Activated CD4-positive, alpha-beta T cell treated with anti-CD3 and anti-CD28 coated beads for 36 hours (primary cell): Measurements from ENCODE around the gene IP6K1. TPM values are rescaled to one million over a fixed set of nuclear protein-coding genes. Genes with fewer than 3 reads are reported as not detected.
A peak's percentile ranks its signal among the peaks of the same experiment; 100 is the strongest.
"Not testable (repeated sequence)": the region's sequence is repeated elsewhere in the genome, so short reads cannot be mapped to it uniquely, and the experiment has no call there.

Source experiments
- ATAC-seq: fragments of 200-7000 bp; cut with Tn5 transposase; one replicate; pipeline ENCODE4 v1.10.0; 2021; ENCODE audit warnings: mild to moderate bottlenecking, moderate library complexity
- CTCF ChIA-PET: fragments of 350-600 bp; sonication (Branson Sonifier 250); formaldehyde crosslinking; loops from one replicate; lab custom pipeline; 2021; ENCODE audit warnings: antibody characterized with exemption; lab: Charles Lee
- POLR2A ChIA-PET: fragments of 350-600 bp; sonication (Branson Sonifier 250); formaldehyde crosslinking; loops from one replicate; lab custom pipeline; 2021; ENCODE audit warnings: antibody characterized with exemption, inconsistent platforms; lab: Charles Lee
- DNase-seq: peaks from one replicate; pipeline ENCODE4 v3.0.0-alpha.2; 2020
- H3K27ac Mint-ChIP-seq: one replicate; pipeline ENCODE4 v1.8.0; 2021; ENCODE audit warnings: mixed read lengths
- H3K27me3 Mint-ChIP-seq: one replicate; pipeline ENCODE4 v1.8.0; 2021; ENCODE audit warnings: mixed read lengths
- H3K36me3 Mint-ChIP-seq: one replicate; pipeline ENCODE4 v1.8.0; 2021; ENCODE audit warnings: low read depth, mixed read lengths
- H3K4me1 Mint-ChIP-seq: one replicate; pipeline ENCODE4 v1.8.0; 2021; ENCODE audit warnings: mixed read lengths
- H3K4me3 Mint-ChIP-seq: one replicate; pipeline ENCODE4 v1.8.0; 2021; ENCODE audit warnings: mild to moderate bottlenecking, moderate library complexity, mixed read lengths
- H3K9me3 Mint-ChIP-seq: one replicate; pipeline ENCODE4 v1.8.0; 2021; ENCODE audit warnings: low read depth, mixed read lengths
- intact Hi-C, 2 experiments: fragments of 100-400 bp; cut with DNase I in 1 of 2; cut with micrococcal nuclease in 1 of 2; formaldehyde crosslinking; loops; one replicate each; pipeline versions ENCODE4 v1.14.2 to v1.15.1; 2022 to 2024; cut with DNase I, micrococcal nuclease
- total RNA-seq, 2 experiments: library from RNA; stranded (reverse); gene quantifications; one replicate each; pipeline ENCODE4 v1.2.3, GENCODE V29; 2021

The IP6K1 gene
- total RNA-seq: 10 to 100 TPM; 29.1 to 31.0 TPM

DNA sequence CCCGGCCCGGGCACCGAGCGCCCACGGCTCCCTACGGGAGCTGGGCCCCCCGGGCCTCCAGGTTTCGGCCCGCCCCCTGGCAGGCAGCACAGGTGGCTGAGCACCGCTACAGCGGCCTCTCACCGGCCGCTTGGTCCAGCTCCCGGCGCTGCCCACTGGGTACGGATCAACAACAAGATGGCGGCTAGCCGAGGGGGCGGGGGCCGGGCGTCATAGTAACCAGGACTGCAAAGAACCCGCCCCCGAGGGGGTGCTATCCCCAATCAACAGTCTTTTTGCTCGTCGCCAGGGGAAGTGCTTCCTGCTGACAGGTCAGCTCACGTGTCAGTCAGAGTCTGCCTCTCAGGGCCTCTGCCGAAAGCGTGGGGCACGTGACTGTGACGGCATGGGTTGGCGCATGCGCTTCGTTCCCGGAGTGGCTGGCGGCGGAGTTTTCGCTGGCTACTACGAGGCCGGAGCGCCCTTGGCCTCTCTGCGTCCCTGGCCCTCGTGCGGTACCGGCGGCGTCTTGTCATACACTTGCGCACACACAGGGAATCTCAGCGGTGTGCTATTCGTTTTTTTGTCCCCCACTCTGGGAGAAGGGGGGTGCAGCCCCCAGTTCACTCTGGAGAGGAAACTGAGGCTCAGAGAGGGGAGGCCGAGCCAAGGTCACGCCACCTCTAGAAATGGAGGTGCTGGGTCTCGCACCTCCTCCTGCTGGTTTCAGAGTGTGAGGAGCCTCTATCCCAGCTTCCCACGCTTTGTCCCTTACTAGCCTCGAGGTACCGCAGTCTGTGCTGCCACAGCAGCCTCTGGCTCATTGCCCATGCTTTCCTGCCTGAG, at the start of gene IP6K1:
Gene IP6K1, minus strand, starts transcription at position 186 of the 825 bp plus-strand sequence. CDS start 38,502 bp downstream, outside the sequence.
- ChIA-PET CTCF (interaction anchor here (0.5 to 3.2 kb wide), 9 partner anchors 9 to 247 kb away, joined by 3 to 16 read pairs (median 3); partner anchors contain the start of gene INKA1), POLR2A (interaction anchor here (0.8 kb wide), 1 partner anchor 693 kb away, joined by 3 read pairs; the partner anchor contains the start of gene QRICH1)
- Mint-ChIP-seq H3K9me3 (no peaks in the 10 kb centered on the region), H3K4me3 (peak within 1 kb of the TSS; percentile 90), H3K4me1 (peaks cover 36% of the 10 kb centered on the region), H3K27me3 (no peaks in the 10 kb centered on the region), H3K36me3 (peaks cover 13% of the 10 kb centered on the region), H3K27ac (peak within 1 kb of the TSS; percentile 96)
- intact Hi-C loops: loop anchor here (1.0 to 5.0 kb wide), 17 partner anchors 16 to 513 kb away; partner anchors contain the start of genes AMIGO3 (in 2 of the 2), TRAIP (in 2 of the 2), APEH (in 1 of the 2) and DAG1 (in 1 of the 2)
- peak; percentile 100 for ATAC-seq
- DNase-seq: peak; percentile 100

DNA sequence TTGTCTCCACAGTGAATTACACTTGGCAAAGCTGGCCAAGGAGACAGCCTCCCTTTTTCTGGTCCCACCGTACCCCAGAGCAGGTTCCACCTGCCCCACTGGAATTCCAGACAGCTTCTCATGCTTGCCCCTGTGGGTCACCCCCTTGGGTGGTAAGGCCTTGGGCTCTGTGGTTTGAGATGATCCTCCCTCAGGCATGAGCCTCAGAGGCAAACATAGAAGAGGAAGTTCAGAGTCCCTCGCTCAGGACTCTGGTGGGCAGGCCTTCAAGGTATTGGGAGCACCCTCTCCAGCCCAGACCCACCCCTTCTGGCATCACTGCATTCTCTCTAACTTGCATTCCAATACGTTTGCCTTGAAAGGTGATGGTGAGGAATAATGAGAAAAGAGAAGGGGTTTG, 45.0 kb upstream of the IP6K1 start:
- ChIA-PET POLR2A (no interaction called here), CTCF (interaction anchor here (0.7 kb wide), 1 partner anchor 10 kb away, joined by 3 read pairs; no protein-coding TSS in a partner anchor)
- Mint-ChIP-seq H3K4me1 (no peaks in the 10 kb centered on the region), H3K27me3 (no peaks in the 10 kb centered on the region), H3K9me3 (no peaks in the 10 kb centered on the region), H3K27ac (no peak overlapping the region), H3K4me3 (no peak overlapping the region), H3K36me3 (peaks cover 16% of the 10 kb centered on the region)
- ATAC-seq: no peak
- intact Hi-C loops: no loop called here
- no peak for DNase-seq

DNA sequence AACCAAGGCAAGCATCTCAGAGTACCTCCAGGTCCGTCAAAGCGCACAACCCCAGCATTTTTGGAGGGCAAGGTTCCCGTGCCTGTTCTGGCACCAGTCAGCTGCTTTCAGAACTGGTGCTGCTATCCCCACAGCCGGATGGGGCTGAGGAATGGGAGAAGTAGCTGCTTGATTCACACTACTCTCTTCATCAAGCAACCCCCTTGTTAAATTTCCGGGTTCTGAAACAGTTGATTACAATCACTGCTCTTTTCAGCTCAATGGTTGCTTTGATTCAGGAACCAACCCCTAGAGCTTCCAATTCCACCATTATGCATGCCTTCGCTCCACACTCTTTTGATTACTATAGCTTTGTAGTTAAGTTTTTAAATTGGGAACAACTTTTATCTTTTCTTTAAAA, 39.7 kb upstream of the IP6K1 start:
- Mint-ChIP-seq H3K27ac (no peak overlapping the region), H3K4me3 (no peak overlapping the region), H3K36me3 (peaks cover 4% of the 10 kb centered on the region), H3K27me3 (no peaks in the 10 kb centered on the region), H3K9me3 (no peaks in the 10 kb centered on the region), H3K4me1 (no peaks in the 10 kb centered on the region)
- DNase-seq: no peak
- ATAC-seq: no peak
- ChIA-PET CTCF (interaction anchor here (0.6 kb wide), 1 partner anchor 50 kb away, joined by 3 read pairs; no protein-coding TSS in a partner anchor), POLR2A (no interaction called here)
- intact Hi-C loops: no loop called here

DNA sequence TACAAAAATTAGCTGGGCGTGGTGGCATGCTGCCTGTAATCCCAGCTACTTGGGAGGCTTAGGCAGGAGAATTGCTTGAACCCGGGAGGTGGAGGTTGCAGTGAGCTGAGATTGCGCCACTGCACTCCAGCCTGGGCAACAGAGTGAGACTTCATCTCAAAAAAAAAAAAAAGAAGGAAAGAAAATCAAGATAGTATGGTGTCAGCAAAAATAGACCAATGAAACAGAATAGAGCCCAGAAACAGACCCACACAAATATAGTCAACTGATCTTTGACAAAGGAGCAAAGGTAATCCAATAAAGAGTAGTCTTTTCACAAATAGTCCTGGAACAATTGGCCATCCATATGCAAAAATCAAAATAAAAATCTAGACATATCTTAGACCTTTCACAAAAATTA, 36.8 kb upstream of the IP6K1 start:
- CTCF ChIA-PET, intact Hi-C loops, H3K4me3 Mint-ChIP-seq, H3K27me3 Mint-ChIP-seq, H3K4me1 Mint-ChIP-seq, H3K36me3 Mint-ChIP-seq, H3K9me3 Mint-ChIP-seq, ATAC-seq, DNase-seq, POLR2A ChIA-PET, H3K27ac Mint-ChIP-seq: not testable (repeated sequence)

DNA sequence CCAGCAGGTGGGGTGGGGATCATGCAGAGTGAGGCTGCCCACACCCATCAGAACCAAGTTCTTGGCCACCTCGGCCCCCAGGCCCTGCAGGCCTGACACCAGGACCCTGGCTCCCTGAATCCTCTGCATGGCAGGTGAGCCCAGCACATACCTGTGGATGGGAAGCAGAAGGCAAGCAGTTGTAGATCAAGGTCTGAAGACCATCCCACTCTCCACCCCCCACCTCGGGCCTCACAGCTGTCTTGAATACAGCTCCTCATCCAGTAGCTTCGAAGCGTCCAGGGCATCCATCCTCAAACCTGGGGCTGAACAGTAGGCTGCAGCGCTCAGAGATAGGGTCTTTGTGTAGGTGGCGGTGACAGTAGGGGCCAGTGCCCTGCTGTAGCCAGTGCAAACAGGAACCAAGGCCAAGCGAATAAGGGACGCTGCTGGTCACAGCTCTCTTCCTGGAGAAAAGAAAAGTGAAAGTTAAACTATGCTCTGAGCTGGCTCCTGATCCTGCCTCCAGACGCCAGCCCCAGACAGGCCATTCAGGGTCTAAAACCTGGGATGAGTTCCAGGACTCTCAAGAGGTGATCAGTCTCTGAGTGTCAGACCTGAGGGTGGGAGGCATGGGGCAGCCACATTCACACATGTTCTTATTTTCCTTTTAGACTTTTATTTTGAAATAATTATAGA, 27.3 kb upstream of the IP6K1 start, which contains the start of gene UBA7:
Gene UBA7, minus strand, starts transcription at position 457 of the 678 bp plus-strand sequence. Its CDS starts 166 bp downstream, at position 291.
- intact Hi-C loops: loop anchor here in 1 of 2 experiments (1.0 kb wide), 2 partner anchors 10 to 43 kb away; partner anchors contain the start of genes INKA1 and TRAIP
- DNase-seq (peak; percentile 62), ATAC-seq (peak; percentile 92)
- Mint-ChIP-seq H3K9me3 (no peaks in the 10 kb centered on the region), H3K4me3 (peak within 1 kb of the TSS; percentile 89), H3K27ac (peak within 1 kb of the TSS; percentile 95), H3K36me3 (peaks cover 10% of the 10 kb centered on the region), H3K27me3 (no peaks in the 10 kb centered on the region), H3K4me1 (peaks cover 14% of the 10 kb centered on the region)
- CTCF ChIA-PET: interaction anchor here (0.6 to 4.7 kb wide), 4 partner anchors 9 to 1143 kb away, joined by 3 to 27 read pairs (median 15); partner anchors contain the start of gene INKA1
- POLR2A ChIA-PET: interaction anchor here (0.6 to 2.4 kb wide), 5 partner anchors 9 to 397 kb away, joined by 3 to 16 read pairs (median 3); partner anchors contain the start of genes GMPPB and INKA1

DNA sequence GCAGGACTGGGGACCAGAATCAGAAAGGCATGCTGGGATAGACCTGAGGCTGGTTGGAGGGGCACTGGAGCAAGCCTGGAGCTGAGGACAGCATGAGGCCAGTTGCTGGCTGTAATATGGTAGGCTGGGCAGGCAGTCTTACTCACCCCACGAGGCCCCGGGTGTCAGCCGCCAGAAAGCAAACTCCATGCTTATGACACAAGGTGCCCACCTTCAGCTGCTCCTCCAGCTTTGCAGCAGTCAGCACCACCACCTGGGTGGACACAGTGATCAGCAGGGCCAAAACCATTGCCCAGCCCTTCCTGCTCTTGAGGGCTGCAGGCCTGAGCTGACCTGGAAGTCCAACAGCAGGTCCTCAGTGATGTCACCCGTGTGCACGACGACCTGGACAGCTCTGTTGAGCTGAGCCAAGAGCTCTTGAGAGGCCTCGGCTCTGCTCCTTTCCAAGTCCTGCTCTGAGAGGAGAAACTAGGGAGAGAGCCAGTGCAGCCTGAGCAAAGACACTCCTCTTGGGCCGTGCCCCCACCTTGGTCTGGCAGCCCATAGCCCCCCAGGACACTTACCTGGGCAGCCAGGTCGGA, 26.7 kb upstream of the IP6K1 start:
- no peak for DNase-seq

DNA sequence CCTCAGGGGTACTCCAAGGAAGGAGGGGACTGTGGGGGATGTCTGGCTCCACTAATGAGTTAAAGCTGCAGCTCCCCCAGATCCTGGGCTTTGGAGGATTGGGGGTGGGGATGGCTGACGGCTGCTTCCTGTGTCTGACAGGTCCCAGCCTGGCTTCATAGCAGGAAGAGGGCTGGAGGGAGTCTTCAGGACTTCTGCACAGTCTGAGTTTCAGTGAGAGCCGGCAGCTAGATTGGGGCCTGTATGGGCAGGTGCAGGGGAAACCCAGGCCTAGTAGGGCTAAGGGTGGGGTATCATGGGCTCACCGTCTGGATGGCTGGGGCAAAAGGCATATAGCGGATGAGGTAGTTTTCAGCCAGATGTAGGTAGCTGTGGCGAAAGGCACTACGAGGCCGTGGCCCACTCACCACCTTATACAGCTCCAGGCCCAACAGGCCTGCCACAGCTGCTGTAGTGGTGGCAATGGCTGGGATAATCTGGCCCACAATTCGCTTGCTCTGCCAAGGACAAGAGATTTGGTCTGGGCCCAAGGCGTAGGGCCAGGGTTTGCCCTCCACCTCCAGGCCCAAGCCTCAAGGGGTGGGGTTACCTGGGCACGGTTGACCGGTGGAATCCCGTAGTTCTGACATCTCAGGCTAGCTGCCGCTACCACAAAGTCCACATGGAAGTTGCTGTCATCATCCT, 21.2 kb upstream of the IP6K1 start:
- ChIA-PET POLR2A (no interaction called here), CTCF (interaction anchor here (0.5 to 2.4 kb wide), 4 partner anchors 32 to 729 kb away, joined by 4 to 10 read pairs (median 4); partner anchors contain the start of gene AMIGO3)
- H3K4me3 Mint-ChIP-seq: no peak overlapping the region
- peaks cover 7% of the 10 kb centered on the region for H3K36me3 Mint-ChIP-seq
- DNase-seq: no peak
- no peak for ATAC-seq
- H3K27me3 Mint-ChIP-seq: no peaks in the 10 kb centered on the region
- H3K4me1 Mint-ChIP-seq: peaks cover 37% of the 10 kb centered on the region
- H3K9me3 Mint-ChIP-seq: no peaks in the 10 kb centered on the region
- intact Hi-C loops: no loop called here
- no peak overlapping the region for H3K27ac Mint-ChIP-seq

More for the DNA sequence above, 26.7 kb upstream of the IP6K1 start:
- peak; percentile 7 for ATAC-seq
- CTCF ChIA-PET: interaction anchor here (0.6 to 4.7 kb wide), 5 partner anchors 8 to 1142 kb away, joined by 3 to 27 read pairs (median 6); partner anchors contain the start of gene INKA1
- POLR2A ChIA-PET: interaction anchor here (0.6 to 2.4 kb wide), 4 partner anchors 9 to 1170 kb away, joined by 3 to 16 read pairs (median 3); partner anchors contain the start of gene INKA1
- H3K27me3 Mint-ChIP-seq: no peaks in the 10 kb centered on the region
- intact Hi-C loops: loop anchor here in 1 of 2 experiments (1.0 kb wide), 1 partner anchor 43 kb away; the partner anchor contains the start of gene TRAIP
- H3K4me1 Mint-ChIP-seq: peaks cover 14% of the 10 kb centered on the region
- peak overlapping the region; percentile 89 for H3K4me3 Mint-ChIP-seq
- H3K27ac Mint-ChIP-seq: peak overlapping the region; percentile 95
- H3K36me3 Mint-ChIP-seq: peaks cover 10% of the 10 kb centered on the region
- no peaks in the 10 kb centered on the region for H3K9me3 Mint-ChIP-seq

DNA sequence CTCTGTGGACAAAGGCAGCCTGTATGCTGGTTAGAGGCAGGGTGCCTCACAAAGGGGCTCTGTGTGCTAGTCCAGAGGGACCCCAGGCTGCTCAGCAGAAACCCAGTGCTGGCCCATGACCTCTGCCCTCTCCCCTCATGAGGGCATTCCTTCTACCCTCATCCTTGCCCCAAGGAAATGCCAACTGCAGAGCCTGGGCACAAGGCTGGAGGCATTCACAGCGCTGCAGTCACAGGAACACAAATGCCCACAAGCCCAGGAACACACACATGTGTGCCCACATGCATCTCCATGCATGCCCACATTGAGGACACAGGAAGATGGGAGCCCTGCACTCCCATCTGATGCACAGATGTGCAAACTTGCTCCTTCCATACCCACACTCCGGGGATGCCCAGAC, 20.5 kb upstream of the IP6K1 start:
- no peak overlapping the region for H3K27ac Mint-ChIP-seq
- ATAC-seq (no peak), DNase-seq (no peak)
- peaks cover 2% of the 10 kb centered on the region for H3K27me3 Mint-ChIP-seq
- H3K36me3 Mint-ChIP-seq: peaks cover 7% of the 10 kb centered on the region
- intact Hi-C loops: no loop called here
- CTCF ChIA-PET: interaction anchor here (1.3 to 5.2 kb wide), 2 partner anchors 32 to 87 kb away, joined by 4 to 56 read pairs; partner anchors contain the start of gene AMIGO3
- POLR2A ChIA-PET: interaction anchor here (0.6 kb wide), 1 partner anchor 13 kb away, joined by 3 read pairs; no protein-coding TSS in a partner anchor
- H3K9me3 Mint-ChIP-seq: no peaks in the 10 kb centered on the region
- H3K4me3 Mint-ChIP-seq: no peak overlapping the region
- H3K4me1 Mint-ChIP-seq: peaks cover 40% of the 10 kb centered on the region

DNA sequence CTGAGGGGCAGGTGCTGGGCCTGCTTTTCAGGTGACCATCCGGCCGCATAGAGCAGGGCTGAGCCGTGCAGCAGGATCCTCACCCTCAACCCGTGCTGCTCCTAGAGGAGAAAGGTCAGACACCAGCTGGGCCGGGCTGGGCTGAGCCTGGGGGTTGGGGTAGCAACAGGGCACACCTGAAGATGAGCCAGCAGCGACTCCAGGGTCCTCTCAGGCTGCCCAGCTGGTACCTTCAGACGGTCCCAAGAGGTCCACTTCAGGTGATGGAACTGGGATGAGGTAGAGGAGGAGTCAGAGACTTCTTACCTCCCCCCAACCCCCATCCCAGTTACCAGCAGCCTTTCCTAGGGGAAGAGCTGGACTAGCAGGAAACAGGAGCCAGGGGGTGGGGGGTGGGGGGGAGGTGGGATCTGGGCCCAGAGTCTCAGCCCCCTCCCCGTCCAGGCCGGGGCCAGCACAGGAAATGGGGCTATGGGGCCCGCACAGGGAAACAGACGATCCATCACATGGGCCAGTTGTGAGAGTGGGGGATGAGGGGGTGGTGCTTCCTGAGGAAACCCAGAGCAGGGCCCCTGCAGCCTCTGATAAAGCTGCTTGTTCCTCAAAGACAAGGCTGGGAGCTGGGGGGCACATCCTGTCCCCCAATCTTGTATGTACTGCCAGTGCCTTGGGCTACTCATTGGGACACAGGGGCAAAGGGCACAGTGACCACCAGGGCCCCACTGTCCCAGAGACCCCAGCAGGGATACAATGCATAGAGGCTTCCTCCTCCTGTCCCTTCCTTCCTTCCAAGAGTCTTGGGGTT, 19.8 kb upstream of the IP6K1 start:
- intact Hi-C loops: no loop called here
- no peaks in the 10 kb centered on the region for H3K9me3 Mint-ChIP-seq
- H3K27ac Mint-ChIP-seq: no peak overlapping the region
- DNase-seq (peak; percentile 61), ATAC-seq (no peak)
- peaks cover 6% of the 10 kb centered on the region for H3K36me3 Mint-ChIP-seq
- H3K4me1 Mint-ChIP-seq: peaks cover 42% of the 10 kb centered on the region
- ChIA-PET POLR2A (interaction anchor here (0.6 kb wide), 1 partner anchor 14 kb away, joined by 3 read pairs; no protein-coding TSS in a partner anchor), CTCF (interaction anchor here (1.0 to 5.2 kb wide), 2 partner anchors 33 to 295 kb away, joined by 3 to 56 read pairs; no protein-coding TSS in a partner anchor)
- no peak overlapping the region for H3K4me3 Mint-ChIP-seq
- peaks cover 8% of the 10 kb centered on the region for H3K27me3 Mint-ChIP-seq
